GM18873 (cell line): ENCODE measurements around the gene FSIP1.

Experiments used
- ATAC-seq: cut with Tn5 transposase; IDR thresholded peaks from one replicate; pipeline ENCODE4 v1.9.1; 2021; ENCODE audit warnings: mild to moderate bottlenecking, moderate library complexity, moderate number of reproducible peaks; ENCODE audit not compliant: unreplicated experiment, low FRiP score

FSIP1 gene

DNA sequence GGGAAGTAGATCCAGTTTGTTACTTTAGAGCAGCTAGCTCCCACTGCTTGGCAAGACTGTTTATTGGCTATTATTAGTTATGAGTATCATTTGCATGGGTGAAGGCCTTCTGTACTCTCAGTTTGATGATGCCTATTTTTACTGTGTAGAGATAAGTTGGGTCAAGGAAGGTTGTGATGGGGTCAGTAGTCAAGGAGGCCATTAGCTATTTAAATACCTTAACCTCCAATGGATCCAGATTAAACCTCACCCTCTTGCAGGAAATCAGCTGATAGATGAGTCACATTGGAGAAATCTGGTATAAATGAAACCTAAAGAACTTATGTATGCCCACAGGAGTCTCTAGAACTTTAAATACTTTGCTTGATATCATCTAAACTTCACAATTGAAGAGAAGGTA, 156.8 kb downstream of the FSIP1 start:
- no peak for ATAC-seq

DNA sequence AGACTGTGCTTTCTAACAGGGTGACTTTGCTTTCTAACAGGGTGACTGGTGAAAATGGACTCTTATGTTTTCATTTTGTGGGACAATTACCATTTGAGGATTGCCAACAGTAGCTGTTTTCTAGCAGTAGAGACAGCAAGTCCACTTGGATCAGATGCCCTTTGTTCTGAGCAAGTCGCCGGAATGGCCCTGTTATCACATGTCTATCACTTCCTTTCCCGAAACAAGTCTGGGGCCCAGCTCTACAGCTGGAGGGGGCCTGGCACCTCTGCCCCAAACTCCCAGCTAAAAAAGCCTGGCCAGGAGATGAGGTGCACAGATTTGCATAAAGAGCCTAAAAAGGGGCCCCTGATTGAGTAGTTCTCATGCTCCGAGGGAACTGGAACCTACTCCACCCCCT, 157.2 kb downstream of the FSIP1 start:
- no peak for ATAC-seq

DNA sequence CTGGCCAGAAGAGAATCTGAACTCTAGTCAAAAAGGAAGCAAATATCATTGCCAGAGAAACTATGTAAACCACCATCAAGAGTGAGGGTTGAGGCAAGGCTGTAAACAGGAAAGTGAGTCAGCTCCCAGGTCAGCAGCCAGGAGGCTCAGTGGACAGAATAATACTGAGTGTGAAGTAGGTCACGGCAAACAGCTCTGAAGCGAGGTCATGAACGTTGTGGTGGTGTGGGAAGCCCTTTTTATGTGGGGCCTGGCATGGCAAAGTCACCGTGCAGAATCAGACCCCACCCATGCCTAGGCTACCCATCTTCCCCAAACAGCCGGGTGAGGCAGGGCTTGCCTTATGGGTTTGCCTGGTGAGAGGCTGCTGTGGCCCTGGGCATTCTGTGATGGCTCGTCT, 157.8 kb downstream of the FSIP1 start:
- no peak for ATAC-seq

DNA sequence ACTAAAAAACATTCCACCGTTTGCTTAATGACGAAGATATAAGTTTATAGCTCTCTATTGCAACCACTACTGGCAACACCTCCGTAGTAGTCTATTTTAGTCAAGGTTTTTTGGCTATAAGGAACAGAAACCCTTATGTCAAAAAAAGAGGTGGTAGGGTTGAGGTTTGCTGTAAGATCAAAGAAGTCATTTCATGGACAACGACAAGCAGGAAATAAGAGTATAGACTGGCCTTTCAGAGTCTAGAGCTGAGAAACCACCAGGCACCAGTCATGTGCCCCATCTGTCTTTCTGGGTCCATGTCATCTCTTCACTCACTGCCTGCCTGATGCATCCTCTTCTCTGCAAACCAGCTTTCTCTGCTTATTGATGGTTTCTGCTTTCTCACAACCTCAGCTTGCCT, 159.1 kb downstream of the FSIP1 start:
- no peak for ATAC-seq

DNA sequence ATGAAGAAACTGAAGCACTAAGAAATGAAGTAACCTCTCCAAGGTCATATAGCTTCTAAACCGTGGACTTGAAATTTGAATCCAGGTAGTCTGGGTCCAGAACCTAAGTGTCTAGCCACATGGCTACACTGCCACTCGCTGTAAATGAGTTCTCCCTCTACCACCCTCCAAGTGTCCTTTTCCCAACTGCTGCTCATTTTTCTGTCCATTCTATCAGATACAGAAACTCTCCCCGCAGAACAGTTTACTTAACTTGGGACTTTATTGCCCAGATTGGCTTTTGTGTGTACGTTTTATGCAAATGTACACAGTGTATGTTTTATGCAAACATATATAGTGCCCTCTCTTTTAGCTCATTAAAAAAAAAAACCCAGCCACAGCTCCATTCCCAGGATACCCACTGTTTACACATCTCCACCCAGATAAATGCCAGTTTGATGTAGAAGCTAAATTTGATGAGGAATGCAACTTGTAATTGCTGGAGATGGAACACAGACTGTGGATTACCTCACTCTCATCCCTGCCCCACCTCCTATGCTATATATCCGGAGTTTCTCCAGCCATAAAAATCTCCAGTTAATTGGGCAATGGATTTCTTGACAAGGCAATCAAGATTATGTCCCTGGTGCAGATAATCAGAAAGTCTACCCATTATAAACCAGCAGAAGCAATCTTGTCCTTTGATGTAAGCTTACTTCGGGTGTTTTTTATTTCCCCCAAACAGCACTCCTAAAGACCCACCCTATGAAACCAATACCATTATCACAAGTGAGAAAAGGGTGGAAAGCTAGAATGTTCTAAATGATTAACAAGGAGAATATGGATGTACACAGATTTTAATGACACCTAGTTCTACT, 159.8 kb downstream of the FSIP1 start:
- ATAC-seq, result no peak

DNA sequence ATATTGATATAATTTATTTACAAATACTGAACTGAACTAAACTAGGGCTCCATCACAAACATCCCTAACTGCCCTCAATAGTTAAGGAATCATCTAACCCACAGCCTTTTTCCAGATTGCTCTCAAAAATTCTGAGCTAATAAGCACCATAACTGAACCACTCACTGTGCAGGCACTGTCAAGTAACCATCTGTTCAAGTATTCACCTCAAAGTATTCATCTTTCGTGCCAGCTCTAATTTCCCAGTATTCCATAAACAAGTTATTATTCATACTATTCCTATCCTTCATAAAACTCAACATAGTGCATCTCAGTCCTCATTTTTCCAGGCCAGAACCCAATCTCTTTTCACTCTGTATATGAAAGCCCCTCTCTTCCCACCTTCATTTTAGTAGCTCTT, 160.7 kb downstream of the FSIP1 start:
- ATAC-seq, result no peak

DNA sequence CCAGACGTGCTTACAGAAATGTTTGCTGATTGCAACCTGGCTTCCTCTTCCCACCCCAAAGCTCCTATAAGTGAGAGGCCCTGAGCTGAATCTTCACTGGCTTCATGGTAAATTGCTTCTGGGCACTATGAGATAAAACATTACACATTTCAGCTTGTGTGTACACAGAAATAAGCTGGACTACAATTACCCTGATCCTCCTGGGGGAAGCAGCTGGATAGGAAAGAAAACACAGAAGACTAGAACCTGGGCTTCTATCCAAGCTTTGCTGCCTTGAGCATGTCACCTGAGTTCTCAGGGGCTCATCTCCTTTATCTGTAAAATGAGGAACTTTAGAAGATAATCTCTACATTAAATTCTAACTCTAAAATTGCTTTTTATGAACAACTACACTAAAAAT, 161.4 kb downstream of the FSIP1 start:
- ATAC-seq, result no peak

DNA sequence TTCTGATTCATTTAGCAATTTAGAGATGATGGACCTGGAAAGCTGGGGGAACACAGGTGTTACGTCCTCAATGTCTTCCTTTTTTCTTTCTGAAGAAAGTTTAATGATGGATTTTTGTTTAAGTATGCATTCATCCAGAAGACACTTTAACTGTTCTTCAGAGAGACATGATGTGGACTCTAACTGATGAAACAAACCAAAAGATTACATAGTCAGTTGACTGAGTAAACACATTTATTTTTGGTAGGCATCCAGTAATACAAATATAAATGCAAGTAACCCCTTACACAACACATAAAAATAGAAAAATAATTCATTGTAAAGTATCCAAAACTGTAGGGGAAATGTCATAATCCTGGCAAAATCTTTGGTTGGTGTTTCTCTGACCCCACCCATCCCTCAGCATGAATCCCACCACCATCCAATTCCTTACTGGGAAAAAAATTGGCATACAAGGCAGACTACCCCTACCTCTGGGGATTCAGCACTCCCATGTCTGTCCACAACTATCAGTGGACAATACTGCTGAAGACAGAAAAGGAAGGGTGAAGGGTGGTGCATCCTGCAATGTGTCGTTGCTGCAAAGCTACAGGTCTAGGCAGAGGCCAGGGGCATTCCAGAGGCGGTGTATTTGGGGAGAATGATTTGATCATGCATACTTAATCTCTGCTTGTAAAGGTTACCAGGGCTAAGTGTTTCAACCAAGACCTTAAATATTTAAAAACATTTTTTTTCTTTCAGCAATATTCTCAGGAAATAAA, 164.4 kb downstream of the FSIP1 start:
- ATAC-seq, result no peak

DNA sequence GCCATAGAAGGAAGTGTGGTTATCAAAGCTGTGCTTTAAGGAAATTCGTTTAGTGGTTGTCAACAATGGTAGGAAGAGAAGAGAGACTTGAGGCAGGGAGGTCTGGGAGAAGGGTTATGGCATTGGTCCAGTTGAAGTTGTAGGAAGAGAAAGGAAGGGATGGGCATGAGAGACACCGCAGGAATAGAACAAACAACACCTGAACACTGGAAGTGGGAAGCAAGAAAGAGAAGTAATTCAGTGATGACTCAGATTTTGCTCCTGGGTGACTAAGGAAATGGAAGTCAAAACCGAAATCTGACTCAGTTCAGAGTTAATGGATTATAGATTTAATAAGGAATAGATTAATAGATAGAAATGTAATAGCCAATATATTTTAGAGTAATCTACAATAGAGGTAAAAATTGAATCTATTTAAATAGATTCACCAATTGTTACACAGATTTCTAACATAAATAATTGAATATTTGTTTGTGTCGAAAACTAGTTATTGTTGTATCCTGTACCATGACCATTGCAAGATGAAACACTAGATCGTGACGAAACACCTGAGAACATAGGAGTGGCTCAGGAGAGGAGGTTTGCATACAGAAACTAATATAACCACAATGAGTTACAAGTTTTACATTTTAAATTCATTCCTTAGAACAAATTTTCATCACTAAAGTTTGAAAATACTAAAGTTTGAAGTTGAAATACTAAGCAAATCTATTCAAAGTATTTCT, 165.7 kb downstream of the FSIP1 start:
- ATAC-seq, result no peak

DNA sequence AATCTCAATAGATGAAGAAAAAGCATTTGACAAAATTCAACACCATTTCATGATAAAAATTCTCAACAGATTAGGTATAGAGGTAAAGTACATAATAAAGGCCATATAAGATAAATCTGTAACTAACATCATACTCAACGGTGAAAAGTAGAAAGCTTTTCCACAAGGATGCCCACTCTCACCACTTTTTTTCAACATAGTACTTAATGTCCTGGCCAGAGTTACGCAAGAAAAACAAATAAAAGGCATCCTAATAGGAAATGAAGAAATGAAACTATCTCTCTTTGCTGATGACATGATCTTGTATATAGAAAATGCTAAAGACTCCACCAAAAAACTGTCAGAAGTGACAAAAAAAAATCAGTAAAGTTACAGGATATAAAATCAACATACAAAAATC, 168.8 kb downstream of the FSIP1 start:
- no peak for ATAC-seq

DNA sequence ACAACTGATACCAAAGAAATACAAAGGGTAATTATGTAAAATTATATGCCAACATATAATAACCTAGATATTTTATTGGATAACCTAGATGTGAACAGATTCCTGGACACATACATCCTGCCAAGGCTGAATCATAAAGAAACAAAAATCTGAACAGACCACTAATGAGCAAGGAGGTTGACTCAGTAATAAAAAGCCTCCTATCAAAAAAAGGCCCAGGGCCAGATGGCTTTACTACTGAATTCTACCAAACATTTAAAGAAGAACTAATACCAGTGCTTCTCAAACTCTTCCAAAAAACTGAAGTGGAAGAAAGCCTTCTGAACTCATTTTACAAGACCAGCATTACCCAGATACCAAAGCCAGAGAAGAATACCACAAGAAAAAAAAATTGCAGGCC, 169.4 kb downstream of the FSIP1 start:
- ATAC-seq, result no peak

DNA sequence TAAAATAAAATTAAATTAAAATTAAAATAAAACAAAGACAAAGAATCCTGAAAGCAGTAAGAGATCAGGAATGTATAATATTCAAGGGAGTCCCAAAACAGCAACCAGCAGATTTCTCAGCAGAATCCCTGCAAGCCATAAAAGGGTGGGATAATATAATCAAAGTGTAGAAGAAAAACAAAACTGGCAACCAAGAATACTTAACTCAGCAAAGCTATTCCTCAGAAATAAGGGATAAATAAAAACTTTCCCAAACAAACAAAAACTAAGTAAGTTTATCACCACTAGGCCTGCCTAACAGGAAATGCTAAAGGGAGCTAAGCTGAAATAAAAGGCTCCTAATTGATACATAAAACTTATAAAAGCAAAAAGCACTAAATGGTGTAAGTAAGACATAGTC, 172.0 kb downstream of the FSIP1 start:
- ATAC-seq, result no peak

DNA sequence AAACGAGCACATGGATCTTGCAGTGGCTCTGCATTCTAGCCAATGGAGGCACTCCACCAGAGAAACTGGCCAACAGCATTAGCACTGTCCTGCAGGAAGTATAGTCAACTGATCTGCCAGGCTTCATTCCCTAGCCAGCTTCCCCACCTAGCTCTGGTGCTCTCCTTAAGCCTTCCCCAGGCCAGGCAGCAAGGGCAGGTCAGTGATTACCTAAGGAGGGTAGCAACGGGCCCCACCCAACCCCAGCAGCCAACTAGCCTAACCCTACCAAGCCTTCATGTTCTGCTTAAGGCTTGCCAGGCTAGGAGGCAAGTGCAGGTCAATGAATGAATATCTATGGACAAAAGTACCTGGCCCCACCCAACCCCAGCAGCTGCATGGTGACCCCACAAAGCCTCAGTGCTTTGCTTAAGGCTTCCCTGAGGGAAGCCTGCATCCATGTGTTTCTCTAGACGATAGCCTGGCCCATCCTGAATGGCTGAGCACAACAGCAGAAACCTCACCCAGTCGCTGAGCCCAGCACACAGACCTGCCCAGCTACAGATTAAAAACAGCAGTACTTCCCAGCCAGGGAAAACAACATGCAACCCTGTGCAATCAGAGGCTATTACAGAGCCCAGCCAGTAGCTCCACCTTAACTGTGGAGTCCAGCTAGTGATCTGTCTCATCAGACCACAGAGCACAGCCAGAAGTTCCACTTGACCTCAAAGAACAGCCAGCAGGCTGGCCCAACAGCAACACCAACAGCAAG, 173.3 kb downstream of the FSIP1 start:
- ATAC-seq, result no peak

DNA sequence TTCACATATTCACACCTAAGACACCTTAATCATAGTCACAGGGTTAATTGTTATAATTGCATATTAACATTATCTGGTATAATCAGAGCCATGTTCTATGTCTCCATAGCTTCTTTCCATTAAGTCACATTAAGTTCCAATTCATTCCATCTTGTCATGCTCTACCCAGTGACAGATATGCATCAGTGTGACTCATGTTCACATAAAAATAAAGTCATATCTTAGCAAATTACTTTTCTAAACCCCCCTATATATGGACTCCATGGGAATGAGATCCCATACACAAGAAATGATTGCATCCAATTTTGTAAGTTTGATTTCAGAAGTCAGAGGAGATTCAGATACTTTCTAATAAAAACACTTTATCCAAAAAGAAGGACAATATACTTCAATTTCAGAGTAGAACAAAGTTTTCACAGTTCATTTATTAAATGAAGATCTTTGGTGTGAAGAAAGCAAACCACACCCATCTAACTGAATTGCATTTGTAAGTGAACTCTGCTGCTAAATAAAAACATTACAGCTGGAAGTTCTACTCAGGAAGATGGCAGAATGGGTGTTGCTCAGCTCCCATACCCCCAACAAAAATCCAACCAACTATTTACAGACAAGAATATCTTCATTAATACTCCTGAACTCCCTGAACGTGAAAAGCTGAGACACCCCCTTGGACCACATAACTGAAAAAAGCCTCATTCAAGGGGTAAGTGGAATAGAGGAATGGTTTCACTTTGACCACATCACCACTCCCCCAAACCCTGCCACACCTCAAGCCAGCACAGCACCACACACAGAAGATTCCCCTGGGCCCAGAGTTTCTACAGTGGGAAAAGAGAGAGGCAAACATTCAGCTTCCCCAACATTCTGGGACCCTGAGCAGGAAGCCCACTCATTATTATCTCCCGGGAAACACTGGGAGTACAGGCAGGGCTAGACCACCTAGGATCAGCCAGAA, 174.2 kb downstream of the FSIP1 start:
- ATAC-seq, result no peak

DNA sequence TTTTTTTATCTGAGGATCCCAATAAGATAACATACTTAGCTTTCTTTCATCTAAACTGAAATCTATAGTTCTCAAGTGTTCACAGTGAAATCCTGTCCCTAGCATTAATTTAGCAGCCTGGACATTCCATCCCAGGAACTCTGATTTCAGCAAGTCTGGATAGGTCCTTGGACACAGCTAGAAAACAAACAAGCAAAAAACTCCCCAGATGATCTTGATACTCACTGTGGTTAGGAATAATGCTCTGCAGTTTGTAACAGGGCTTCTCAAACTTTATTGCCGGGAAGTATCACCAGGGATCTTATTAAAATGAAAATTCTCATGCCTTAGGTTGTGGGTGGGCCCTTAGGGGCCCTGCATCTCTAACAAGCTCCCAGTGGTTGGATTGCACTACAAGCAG, 177.5 kb downstream of the FSIP1 start:
- no peak for ATAC-seq

DNA sequence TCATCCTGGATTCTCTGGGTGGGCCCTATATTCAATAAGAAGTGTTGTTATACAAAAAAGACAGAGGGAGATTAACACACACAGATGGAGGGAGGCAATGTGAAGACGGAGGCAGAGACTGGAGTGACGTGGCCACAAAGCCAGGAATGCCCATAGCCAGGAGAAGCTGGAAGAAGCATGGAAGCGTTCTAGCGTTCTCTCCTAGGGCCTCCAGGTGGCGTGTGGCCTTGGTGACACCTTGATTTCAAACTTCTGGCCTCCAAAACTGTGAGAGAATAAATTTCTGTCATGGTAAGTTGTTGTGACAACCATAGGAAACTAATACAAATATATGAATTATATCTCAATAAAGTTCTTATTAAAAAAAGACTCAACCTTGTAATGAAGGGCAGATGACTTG, 180.5 kb downstream of the FSIP1 start:
- no peak for ATAC-seq

DNA sequence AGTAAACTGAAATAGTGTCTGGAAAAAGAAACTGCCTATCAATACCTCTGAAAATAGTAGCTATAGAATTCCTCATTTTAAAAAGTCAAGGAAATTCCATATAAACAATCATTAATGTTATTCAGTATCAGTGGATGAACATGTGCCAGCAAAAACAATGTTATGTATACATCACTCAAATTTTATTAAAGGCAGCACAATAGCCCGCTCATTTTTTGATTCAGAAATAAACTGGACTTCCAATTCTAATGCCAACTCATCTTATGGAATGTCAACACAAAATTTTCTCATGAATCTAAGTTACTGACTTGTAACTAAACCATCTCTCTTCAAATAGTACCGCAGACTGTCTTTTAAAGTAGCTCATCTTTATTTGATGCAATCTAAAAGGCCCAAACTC, 182.8 kb downstream of the FSIP1 start:
- ATAC-seq, result no peak

DNA sequence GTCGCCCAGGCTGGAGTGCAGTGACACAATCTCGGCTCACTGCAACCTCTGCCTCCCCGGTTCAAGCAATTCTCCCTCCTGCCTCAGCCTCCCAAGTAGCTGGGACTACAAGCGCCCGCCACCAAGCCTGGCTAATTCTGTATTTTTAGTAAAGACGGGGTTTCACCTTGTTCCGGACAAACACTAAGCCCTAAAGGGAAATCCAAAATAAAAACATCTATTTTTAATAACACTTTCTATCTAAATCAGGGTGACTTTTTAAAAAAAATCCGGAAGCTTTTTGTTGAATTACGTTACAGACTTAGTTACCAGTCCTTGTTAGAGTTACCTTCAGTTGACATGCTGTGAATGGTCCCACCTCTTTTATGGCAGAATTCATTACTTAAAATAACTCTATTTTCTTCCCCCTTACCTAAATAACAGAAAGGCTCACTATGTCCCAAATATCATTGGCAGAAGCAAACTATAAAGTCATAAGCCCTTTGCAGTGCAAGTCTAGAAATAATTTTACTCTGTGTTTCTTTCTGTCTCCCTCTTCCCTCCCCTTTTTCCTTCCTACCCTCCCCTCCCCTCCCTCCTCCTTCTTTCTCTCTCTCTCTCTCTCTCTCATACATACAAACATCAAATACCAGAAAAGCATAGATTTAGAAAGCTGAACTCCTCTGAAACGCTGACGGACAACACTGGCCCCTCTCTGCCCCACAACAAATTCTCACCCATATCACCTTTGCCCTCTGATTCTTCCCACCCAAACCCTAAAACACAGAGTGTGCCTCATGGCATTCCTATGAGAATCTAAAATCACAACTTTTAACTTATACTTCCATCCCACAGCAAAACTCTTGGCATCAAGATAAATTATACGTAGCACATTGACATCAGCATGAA, 183.4 kb downstream of the FSIP1 start:
- ATAC-seq, result no peak
